Keratinocyte (primary cell): ENCODE results near the gene SAMD13. TPM values are rescaled to one million over a fixed set of nuclear protein-coding genes. Genes with fewer than 3 reads are reported as not detected.

ENCODE experiments used
- DNase-seq: peaks from one replicate; pipeline ENCODE4 v3.0.0-alpha.2; 2011; ENCODE audit warnings: low read depth, missing footprints, low spot score
- FAIRE-seq: peaks from 2 replicates; lab custom pipeline; 2011; peaks lifted over from hg19 to GRCh38; lab: Jason Lieb, UNC
- H2AFZ ChIP-seq: 2 replicates; pipeline ENCODE4 v1.6.0; 2012; ENCODE audit warnings: low read length, control low read depth, inconsistent platforms; ENCODE audit not compliant: control insufficient read depth
- H3K27ac ChIP-seq: 2 replicates; pipeline ENCODE4 v1.5.1; 2011; ENCODE audit warnings: low read length; ENCODE audit not compliant: control insufficient read depth, insufficient read depth
- H3K27me3 ChIP-seq: 3 replicates; pipeline ENCODE4 v1.6.0; 2011; ENCODE audit warnings: low read length; ENCODE audit not compliant: control insufficient read depth, insufficient read depth; ENCODE audit errors: extremely low read depth
- H3K36me3 ChIP-seq, 2 experiments: 2 replicates in 1 of 2; 3 replicates in 1 of 2; pipeline ENCODE4 v1.5.1; 2011; ENCODE audit warnings: low read length in 2 of 2, mild to moderate bottlenecking in 1 of 2; ENCODE audit not compliant: control insufficient read depth in 2 of 2, insufficient read depth in 2 of 2; ENCODE audit errors: extremely low read depth in 1 of 2
- H3K4me1 ChIP-seq: 3 replicates; pipeline ENCODE4 v1.5.1; 2011; ENCODE audit warnings: low read length; ENCODE audit not compliant: control insufficient read depth, insufficient read depth; ENCODE audit errors: extremely low read depth
- H3K4me2 ChIP-seq: 3 replicates; pipeline ENCODE4 v1.6.0; 2011; ENCODE audit warnings: low read depth, low read length; ENCODE audit not compliant: control insufficient read depth, insufficient read depth; ENCODE audit errors: extremely low read depth
- H3K4me3 ChIP-seq, 3 experiments: fragments of 200-600 bp in 1 of 3; sonication (generic) in 1 of 3; 2 replicates in 2 of 3; 3 replicates in 1 of 3; pipeline ENCODE4 v1.5.1; 2011 to 2016; ENCODE audit warnings: low read length in 3 of 3, mild to moderate bottlenecking in 3 of 3, control low read depth in 2 of 3, inconsistent platforms in 1 of 3, low read depth in 1 of 3, mixed read lengths in 1 of 3, mixed run types in 1 of 3, moderate library complexity in 1 of 3; ENCODE audit not compliant: control insufficient read depth in 2 of 3, insufficient read depth in 2 of 3; ENCODE audit errors: extremely low read depth in 1 of 3
- H3K79me2 ChIP-seq: 2 replicates; pipeline ENCODE4 v1.6.0; 2012; ENCODE audit warnings: low read length; ENCODE audit not compliant: control insufficient read depth, insufficient read depth
- H3K9ac ChIP-seq: 3 replicates; pipeline ENCODE4 v1.6.0; 2011; ENCODE audit warnings: low read length; ENCODE audit not compliant: control insufficient read depth, insufficient read depth; ENCODE audit errors: extremely low read depth
- H3K9me1 ChIP-seq: 3 replicates; pipeline ENCODE4 v1.6.0; 2011; ENCODE audit warnings: low read length; ENCODE audit not compliant: control insufficient read depth, insufficient read depth; ENCODE audit errors: extremely low read depth
- H3K9me3 ChIP-seq: 2 replicates; pipeline ENCODE4 v1.5.1; 2012; ENCODE audit warnings: low read depth, low read length; ENCODE audit not compliant: control insufficient read depth
- H4K20me1 ChIP-seq: 3 replicates; pipeline ENCODE4 v1.6.0; 2011; ENCODE audit warnings: low read length; ENCODE audit not compliant: control insufficient read depth, insufficient read depth; ENCODE audit errors: extremely low read depth
- CTCF ChIP-seq, 3 experiments: IDR thresholded peaks in 1 of 3; conservative IDR thresholded peaks in 1 of 3; optimal IDR thresholded peaks in 1 of 3; 2 replicates in 2 of 3; 3 replicates in 1 of 3; pipeline versions ENCODE3 to v1.5.1; 2011; ENCODE audit warnings: low read length in 3 of 3, mild to moderate bottlenecking in 3 of 3, moderate library complexity in 2 of 3, control low read depth in 1 of 3, inconsistent platforms in 1 of 3; ENCODE audit not compliant: insufficient read depth in 2 of 3; ENCODE audit errors: extremely low read depth in 1 of 3
- EZH2 ChIP-seq: IDR thresholded peaks from one replicate; pipeline ENCODE4 v1.6.1; 2012; ENCODE audit warnings: inconsistent platforms, mild to moderate bottlenecking, low read length, moderate library complexity
- dilution Hi-C: fragments of 300-500 bp; cut with MboI; formaldehyde crosslinking; loops from one replicate; pipeline ENCODE4 v1.7.0; 2020; ENCODE audit warnings: low sequenced_read_pairs; ENCODE audit not compliant: extremely low pct_ligation_motif_present
- polyA plus RNA-seq, 5 experiments: library from polyadenylated mRNA; depleted of rRNA in 3 of 5; stranded (reverse) in 3 of 5; stranded (forward) in 1 of 5; unstranded in 1 of 5; fragments of >200 nt; gene quantifications; 1 replicate in 1 of 5; 2 replicates in 3 of 5; 3 replicates in 1 of 5; pipeline versions ENCODE4 v1.2.1 to v1.2.3, GENCODE V29; 2011 to 2012; ENCODE audit warnings: missing spikeins in 2 of 5, low read depth in 1 of 5, low replicate concordance in 1 of 5

SAMD13 gene
- polyA plus RNA-seq, 1 donor (not counting 4 experiments of a cell fraction or from before 2014, with no cell fraction given) = 0.75 TPM

GRCh38 chr1:84272401-84272800 lies 29.1 kb upstream of the SAMD13 start:
- FAIRE-seq = no peak
- H3K27ac ChIP-seq = no peak overlapping the region

GRCh38 chr1:84277343-84278059 lies 24.0 kb upstream of the SAMD13 start:
- DNase-seq (no peak), FAIRE-seq (no peak)
- Histone ChIP-seq H3K4me1 (peaks cover under 1% of the 10 kb centered on the region), H3K9me3 (no peaks in the 10 kb centered on the region), H3K9me1 (no peaks in the 10 kb centered on the region), H3K9ac (no peak overlapping the region), H3K4me3 (no peak overlapping the region), H3K79me2 (no peaks in the 10 kb centered on the region), H3K36me3 (no peaks in the 10 kb centered on the region), H3K27ac (no peak overlapping the region), H2AFZ (no peak overlapping the region), H3K27me3 (no peaks in the 10 kb centered on the region), H4K20me1 (no peaks in the 10 kb centered on the region), H3K4me2 (no peak overlapping the region)
- no peak for TF ChIP-seq CTCF (optimal IDR thresholded peaks at IDR 0.05 in 1 of 3, IDR thresholded peaks at IDR 0.05 in 1 of 3, conservative IDR thresholded peaks at IDR 0.05 in 1 of 3; ENCODE audit: extremely low read depth in 1 of 3, insufficient read depth in 2 of 3, low read length in 3 of 3)
- no peak for TF ChIP-seq EZH2
- dilution Hi-C loops = no loop called here

More at GRCh38 chr1:84272401-84272800, 29.1 kb upstream of the SAMD13 start:
- H3K36me3 ChIP-seq = no peaks in the 10 kb centered on the region
- no peaks in the 10 kb centered on the region for H3K79me2 ChIP-seq
- TF ChIP-seq EZH2 = no peak
- no peaks in the 10 kb centered on the region for H4K20me1 ChIP-seq
- H3K4me1 ChIP-seq = peaks cover 4% of the 10 kb centered on the region
- no peak overlapping the region for H2AFZ ChIP-seq
- no peak overlapping the region for H3K9ac ChIP-seq
- H3K4me3 ChIP-seq = no peak overlapping the region
- dilution Hi-C loops = no loop called here
- H3K9me1 ChIP-seq = no peaks in the 10 kb centered on the region
- H3K4me2 ChIP-seq = no peak overlapping the region
- no peak for DNase-seq
- H3K27me3 ChIP-seq = no peaks in the 10 kb centered on the region
- no peaks in the 10 kb centered on the region for H3K9me3 ChIP-seq
